GM18508 (cell line): ENCODE data around the gene LNX1.

Experiments used
- ATAC-seq: cut with Tn5 transposase; IDR thresholded peaks from one replicate; pipeline ENCODE4 v1.9.1; 2021; ENCODE audit warnings: moderate number of reproducible peaks; ENCODE audit not compliant: insufficient read depth, unreplicated experiment

The LNX1 gene

DNA sequence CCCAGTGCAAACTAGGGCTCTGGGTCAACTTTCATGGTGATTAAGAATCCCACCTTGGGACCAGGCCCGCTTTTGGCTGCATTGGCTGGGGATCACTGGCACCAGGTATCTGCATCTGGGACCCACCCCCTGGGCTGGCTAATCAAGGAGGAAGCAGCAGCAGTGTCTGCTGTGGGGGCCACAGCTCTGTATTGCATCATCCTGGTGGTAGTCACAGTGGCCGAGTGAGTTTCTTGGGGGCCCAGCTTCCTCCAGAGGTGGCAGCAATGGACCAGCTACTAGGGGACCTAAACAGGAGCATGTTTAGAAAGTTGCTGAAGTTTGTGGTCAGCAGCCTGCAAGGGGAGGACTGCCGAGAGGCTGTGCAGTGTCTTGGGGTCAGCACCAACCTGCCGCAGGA, 15.7 kb downstream of the LNX1 start:
- no peak for ATAC-seq

DNA sequence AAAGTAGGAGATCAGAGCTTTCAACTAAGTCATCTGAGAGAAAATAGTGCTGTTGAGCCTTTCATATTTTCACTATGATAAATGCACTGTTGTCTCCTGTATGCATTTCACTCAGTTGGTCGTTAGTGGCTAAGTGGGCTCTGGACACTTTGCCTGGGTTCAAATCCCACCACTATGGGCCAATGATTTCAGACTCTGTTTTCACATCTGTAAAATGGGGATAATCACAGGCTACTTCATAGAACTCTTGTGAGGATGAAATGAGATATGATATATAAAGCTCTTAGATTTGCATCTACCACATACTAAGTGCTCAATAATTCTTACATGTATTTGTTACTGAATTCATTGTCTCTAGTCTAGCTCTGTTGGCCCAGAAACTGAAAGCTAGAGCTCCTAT, 16.8 kb downstream of the LNX1 start:
- no peak for ATAC-seq

DNA sequence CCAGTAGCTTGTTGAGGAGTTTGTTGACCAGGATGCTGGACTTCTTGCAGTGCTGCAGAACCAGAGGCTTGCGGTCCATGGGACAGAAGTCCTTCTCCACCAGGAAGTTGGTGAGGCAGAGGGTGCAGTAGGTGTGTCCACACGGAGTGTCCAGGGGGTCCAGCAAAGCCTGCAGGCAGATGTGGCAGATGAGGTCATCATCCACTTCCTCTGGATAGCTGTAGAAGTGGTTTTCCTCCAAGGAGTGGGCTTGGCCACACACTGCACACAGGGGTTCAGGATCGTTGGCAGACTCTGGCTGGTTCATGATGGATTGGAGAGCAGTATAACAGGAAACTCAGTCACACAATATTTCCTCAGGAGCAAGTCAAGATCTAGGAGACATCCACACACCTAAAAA, 17.6 kb downstream of the LNX1 start:
- ATAC-seq, result no peak

DNA sequence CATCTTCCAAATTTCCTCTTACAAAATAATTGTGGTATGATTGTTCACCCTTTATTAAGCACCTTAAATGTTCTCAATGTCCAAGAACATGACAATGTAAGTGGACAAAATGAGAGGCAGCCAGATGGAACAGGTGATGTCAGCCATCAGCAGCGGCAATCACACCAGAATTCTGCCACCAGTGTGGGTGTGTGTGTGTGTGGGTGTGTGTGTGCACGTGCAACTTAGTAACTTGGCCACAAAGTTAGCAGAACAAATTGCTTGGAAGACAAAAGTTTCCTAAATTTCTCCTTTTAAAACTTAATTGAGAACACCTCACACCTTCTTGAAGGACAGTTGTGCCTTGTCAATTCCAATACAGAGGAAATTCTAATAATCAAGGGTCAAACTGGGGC, 18.7 kb downstream of the LNX1 start:
- no peak for ATAC-seq

GRCh38 chr4:53571936-53572599, 19.2 kb downstream of the LNX1 start:
- no peak for ATAC-seq

DNA sequence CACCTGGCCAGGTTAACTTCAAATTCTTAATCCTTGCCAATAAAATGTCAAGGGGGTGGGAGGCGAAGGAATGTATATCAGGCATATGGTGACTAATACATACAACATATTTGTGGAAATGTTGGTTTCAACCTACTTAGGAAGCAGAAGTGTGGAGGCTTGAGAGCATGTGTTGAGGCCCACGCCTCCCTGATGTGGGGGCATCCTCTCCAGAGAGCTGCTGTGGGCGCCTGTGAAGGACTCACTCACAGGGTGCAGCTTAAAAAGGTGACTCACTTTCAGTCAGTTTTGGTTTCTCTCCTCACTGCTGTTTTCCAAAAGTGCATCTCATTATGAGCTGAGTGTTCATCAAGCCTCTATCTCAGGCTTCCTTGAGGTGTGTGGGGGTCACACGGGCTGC, 27.5 kb downstream of the LNX1 start:
- ATAC-seq, result no peak

DNA sequence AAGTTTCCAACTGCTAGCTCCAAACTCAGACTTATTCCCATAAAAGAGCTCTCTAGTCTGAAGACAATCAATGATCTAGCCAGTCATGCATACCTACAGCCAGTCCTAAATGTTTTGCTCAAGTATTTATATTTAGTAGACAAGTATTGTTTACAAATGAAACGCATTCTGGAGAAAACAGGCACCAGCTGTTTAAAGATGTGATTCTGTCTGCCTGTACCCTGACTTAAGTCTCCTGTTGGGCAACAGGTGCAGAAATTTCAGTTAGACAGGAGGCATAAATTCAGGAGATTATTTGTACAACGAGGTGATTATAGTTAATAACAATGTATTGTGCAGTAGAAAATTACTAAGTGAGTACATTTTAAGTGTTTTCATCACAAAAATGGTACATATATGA, 28.9 kb downstream of the LNX1 start:
- ATAC-seq, result no peak

DNA sequence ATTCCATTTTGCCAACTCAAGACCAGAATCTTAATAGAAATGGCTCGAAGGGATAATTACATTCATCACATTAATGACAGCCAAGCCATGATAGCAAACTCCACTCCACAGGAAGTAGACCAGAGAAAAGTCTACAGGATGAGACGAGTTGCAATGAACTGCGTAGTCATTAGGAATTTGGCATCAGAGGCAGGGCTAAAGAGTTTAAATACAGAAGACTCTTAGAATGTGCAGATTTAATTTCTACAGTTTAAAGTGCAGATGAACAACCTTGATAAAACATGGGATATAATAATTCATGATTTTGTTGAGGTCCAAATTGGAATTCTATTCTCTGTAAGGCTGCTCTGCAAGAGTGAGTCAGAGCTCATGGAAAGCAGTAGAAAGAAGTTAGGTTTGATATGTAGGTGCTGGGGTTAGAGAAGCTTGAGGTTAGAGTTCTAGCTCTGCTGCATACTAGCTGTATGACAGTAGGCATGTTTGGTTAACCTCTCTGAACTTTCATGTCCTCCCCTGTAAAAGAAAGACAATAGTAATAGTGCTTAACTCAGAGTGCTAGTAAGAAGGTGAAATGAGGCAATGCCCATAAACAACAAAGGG, 32.2 kb downstream of the LNX1 start:
- no peak for ATAC-seq

- ATAC-seq, result no peak
Observed at GRCh38 chr4:53558065-53558801, 33.1 kb downstream of the LNX1 start.

GRCh38 chr4:53557669-53558064, 33.6 kb downstream of the LNX1 start:
- ATAC-seq, result no peak

DNA sequence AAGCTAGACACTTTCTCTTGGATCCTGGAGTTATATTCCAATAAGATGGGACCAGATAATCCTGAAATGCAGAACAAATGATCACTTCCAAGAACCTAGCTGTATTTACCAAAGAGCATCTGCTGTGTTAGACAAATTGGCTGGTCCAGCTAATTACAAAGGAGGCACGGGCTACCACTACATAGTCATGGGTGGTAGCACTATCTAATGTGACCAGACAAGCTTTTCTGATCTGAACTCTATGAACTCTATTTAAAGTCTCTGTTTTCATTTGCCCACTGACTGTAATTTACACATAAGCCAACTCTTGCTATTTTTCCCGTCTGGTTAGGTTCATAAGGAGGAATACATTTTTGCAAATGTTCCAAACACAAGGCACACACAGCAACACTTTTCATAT, 34.6 kb downstream of the LNX1 start:
- no peak for ATAC-seq

GRCh38 chr4:53553486-53554210, 37.6 kb downstream of the LNX1 start:
- ATAC-seq, result no peak

GRCh38 chr4:53552711-53553110, 38.6 kb downstream of the LNX1 start:
- no peak for ATAC-seq

GRCh38 chr4:53551958-53552357, 39.3 kb downstream of the LNX1 start:
- ATAC-seq, result no peak

DNA sequence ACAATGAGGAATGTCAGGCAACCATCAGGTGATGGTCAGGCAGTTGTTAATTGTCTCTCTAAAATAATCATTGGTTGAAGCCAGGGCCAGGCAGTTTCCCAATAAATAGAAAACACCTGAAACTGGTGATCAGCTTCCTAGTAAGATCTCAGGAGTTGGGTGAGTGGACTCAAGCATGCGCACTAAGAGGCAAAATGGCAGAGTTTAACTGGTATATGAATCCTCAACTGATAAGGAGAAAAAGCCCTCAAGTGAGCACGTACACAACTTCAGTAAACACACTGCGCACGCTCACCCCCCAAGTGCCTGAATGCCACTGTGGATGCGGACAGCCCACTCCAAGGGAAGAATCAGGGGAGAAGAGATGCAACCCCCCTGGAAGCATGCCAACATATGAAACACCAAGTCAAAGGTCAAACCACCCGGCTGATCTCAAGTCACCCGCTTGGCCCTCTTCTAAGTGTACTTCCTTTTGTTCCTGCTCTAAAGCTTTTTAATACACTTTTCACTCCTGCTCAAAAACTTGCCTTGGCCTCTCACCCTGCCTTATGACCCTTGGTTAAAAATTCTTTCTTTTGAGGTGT, 39.9 kb downstream of the LNX1 start:
- no peak for ATAC-seq

DNA sequence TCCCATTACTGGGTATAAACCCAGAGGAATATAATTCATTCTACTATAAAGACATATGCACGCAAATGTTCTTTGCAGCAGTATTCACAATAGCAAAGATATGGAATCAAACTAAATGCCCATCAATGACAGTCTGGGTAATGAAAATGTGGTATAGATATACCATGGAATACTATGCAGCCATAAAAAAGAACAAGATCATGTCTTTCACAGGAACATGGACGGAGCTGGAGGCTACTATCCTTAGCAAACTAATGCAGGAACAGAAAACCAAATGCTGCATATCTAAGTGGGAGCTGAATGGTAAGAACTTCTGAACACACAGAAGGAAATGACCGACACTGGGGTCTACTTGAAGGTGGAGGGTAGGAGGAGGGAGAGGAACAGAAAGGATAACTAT, 42.6 kb downstream of the LNX1 start:
- ATAC-seq, result no peak

DNA sequence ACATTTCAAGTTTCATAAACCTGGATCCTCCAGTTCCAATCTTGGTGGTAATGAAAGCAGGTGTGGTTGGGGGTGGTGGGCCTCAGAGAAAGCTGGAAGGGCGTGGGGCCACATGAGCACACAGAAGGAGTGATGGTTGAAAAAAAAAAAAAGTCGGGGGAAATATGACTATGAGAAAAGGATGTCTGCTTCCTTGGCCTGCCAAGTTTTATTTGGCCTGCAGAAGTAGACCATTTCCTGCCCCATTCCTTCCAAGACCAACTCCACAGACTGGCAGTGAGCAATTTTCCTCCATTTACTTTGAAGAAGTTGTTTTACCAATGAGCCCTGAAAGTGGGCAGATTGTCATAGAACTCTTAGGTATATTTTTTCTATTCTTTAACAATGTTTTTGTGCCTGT, 43.3 kb downstream of the LNX1 start:
- ATAC-seq, result no peak

DNA sequence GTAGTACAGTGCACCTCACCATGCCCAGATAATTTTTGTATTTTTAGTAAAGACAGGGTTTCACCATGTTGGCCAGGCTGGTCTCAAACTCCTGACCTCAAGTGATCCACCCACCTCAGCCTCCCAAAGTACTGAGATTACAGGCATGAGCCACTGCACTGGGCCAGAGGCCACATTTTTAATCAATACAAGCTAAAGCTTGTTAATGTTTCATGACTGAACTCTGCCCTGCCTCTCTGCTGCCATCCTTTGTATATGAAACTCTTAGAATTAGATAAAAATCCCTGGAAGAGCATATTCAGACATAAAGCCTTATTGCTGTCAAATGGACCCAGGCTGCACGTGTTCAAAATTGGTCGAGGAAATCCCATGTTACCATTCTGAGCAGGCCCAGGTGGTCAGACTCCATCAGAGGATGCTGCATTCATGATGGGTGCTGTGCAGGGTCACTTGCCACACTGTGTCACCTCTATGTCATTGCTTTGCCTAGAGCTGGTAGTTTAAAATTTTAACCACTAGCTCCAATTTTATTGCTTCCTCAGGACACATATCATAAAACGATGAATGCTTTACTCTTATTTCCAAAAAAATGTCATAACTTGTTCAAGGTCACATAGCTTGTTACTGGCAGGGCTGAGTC, 45.2 kb downstream of the LNX1 start:
- no peak for ATAC-seq

GRCh38 chr4:53545273-53545672, 46.0 kb downstream of the LNX1 start:
- ATAC-seq, result no peak

DNA sequence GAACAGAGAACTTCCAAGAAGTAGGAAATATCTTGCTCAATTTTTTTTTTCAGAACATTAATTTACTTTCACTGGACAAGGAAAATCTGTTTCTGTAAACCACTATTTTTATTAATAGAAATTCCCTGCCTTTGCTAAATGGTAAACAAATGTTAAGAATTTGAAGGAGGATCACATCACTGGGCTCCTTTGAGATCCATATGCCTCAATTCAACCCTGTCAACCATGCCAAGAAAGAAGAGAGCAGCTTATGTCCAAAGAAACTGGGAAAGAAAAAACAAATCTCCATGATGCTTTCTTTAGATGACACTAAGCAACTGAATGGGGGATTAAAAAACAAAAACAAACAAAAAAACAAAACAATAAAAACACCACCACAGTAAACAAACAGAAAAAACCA, 47.7 kb downstream of the LNX1 start:
- no peak for ATAC-seq
